Panc1 (cell line): ENCODE results near the gene ARG2. TPM values are rescaled to one million over a fixed set of nuclear protein-coding genes. Genes with fewer than 3 reads are reported as not detected.

Source experiments
- ATAC-seq: fragments of 200-7000 bp; cut with Tn5 transposase; 2 replicates; pipeline ENCODE4 v1.9.1; 2020; ENCODE audit warnings: mild to moderate bottlenecking, moderate library complexity
- BruUV-seq: library from RNA; stranded (reverse); fragments of 400-500 nt; replicated peaks from 2 replicates; lab custom pipeline; 2021; lab: Mats Ljungman, UMichigan
- CTCF ChIA-PET: fragments of 300-600 bp; sonication (Branson Sonifier 250); formaldehyde crosslinking; loops from one replicate; lab custom pipeline; 2022; ENCODE audit warnings: antibody characterized with exemption; lab: Charles Lee
- POLR2A ChIA-PET: fragments of 300-600 bp; sonication (Branson Sonifier 250); formaldehyde crosslinking; loops from one replicate; lab custom pipeline; 2022; ENCODE audit warnings: antibody characterized with exemption; lab: Charles Lee
- DNase-seq: peaks from one replicate; pipeline ENCODE4 v3.0.0-alpha.2; 2010; ENCODE audit warnings: low read depth, low spot score
- H3K27ac ChIP-seq: 2 replicates; pipeline ENCODE4 v1.5.1; 2011; ENCODE audit warnings: mild to moderate bottlenecking, low read length, inconsistent platforms
- H3K27me3 ChIP-seq: fragments of 200-500 bp; sonication (Bioruptor generic); 2 replicates; pipeline ENCODE4 v1.6.0; 2014; ENCODE audit warnings: low read length, inconsistent platforms; ENCODE audit not compliant: control insufficient read depth, insufficient read depth
- H3K36me3 ChIP-seq: fragments of 200-500 bp; sonication (Bioruptor generic); 2 replicates; pipeline ENCODE4 v1.5.1; 2014; ENCODE audit warnings: inconsistent platforms, mild to moderate bottlenecking, low read length, moderate library complexity; ENCODE audit not compliant: control insufficient read depth, insufficient read depth
- H3K4me1 ChIP-seq: 2 replicates; pipeline ENCODE4 v1.5.1; 2011; ENCODE audit warnings: inconsistent platforms, mild to moderate bottlenecking, low read length, moderate library complexity; ENCODE audit not compliant: control insufficient read depth, insufficient read depth
- H3K4me3 ChIP-seq, 2 experiments: 2 replicates each; pipeline ENCODE4 v1.5.1; 2011 to 2012; ENCODE audit warnings: low read depth in 2 of 2, low read length in 2 of 2, mild to moderate bottlenecking in 2 of 2, inconsistent platforms in 1 of 2, moderate library complexity in 1 of 2
- H3K9me3 ChIP-seq: fragments of 200-500 bp; sonication (Bioruptor generic); 2 replicates; pipeline ENCODE4 v1.5.1; 2014; ENCODE audit warnings: low read depth, mild to moderate bottlenecking, inconsistent platforms, low read length, moderate library complexity; ENCODE audit not compliant: control insufficient read depth, insufficient read depth
- CTCF ChIP-seq: fragments of 450-650 bp; IDR thresholded peaks from 2 replicates; pipeline ENCODE4 v1.5.1; 2017; ENCODE audit warnings: mild to moderate bottlenecking
- POLR2AphosphoS5 ChIP-seq: IDR thresholded peaks from 2 replicates; pipeline ENCODE4 v1.6.1; 2012; ENCODE audit warnings: mild to moderate bottlenecking, low read depth, low read length, moderate library complexity
- REST ChIP-seq, 2 experiments: IDR thresholded peaks; 2 replicates each; pipeline ENCODE4 v1.6.1; 2011 to 2012; ENCODE audit warnings: low read depth in 2 of 2, control low read depth in 1 of 2, low read length in 1 of 2, mild to moderate bottlenecking in 1 of 2, moderate library complexity in 1 of 2; ENCODE audit not compliant: insufficient read depth in 1 of 2
- SIN3A ChIP-seq: IDR thresholded peaks from 2 replicates; pipeline ENCODE4 v1.6.1; 2012; ENCODE audit warnings: low read depth, mild to moderate bottlenecking, low read length, moderate library complexity, borderline replicate concordance; ENCODE audit not compliant: insufficient read depth
- TCF7L2 ChIP-seq: IDR thresholded peaks from 2 replicates; pipeline ENCODE4 v1.6.1; 2011; ENCODE audit warnings: mild to moderate bottlenecking, low read depth, low read length, inconsistent platforms
- in situ Hi-C: cut with HindIII; loops from 2 replicates; pipeline ENCODE4 v1.10.0; 2016; ENCODE audit warnings: low sequenced_read_pairs, low pct_unique_long_range_greater_than_20kb
- intact Hi-C: fragments of 100-400 bp; cut with micrococcal nuclease; formaldehyde crosslinking; loops from one replicate; pipeline ENCODE4 v1.10.0; 2022; ENCODE audit not compliant: unreplicated experiment
- total RNA-seq: library from RNA; stranded (reverse); gene quantifications from one replicate; pipeline ENCODE4 v1.2.1, GENCODE V29; 2021; ENCODE audit not compliant: unreplicated experiment

The ARG2 gene
- total RNA-seq, 1 experiment from 2014 or later = 1.1 TPM

GRCh38 chr14:67583711-67584644, 35.7 kb upstream of the ARG2 start:
- H3K27me3 ChIP-seq = no peaks in the 10 kb centered on the region
- ATAC-seq = peak; percentile 96
- H3K4me1 ChIP-seq = no peaks in the 10 kb centered on the region
- BruUV-seq = no TSS peak
- intact Hi-C loops = loop anchor here (1.0 to 10.0 kb wide), 2 partner anchors 81 to 120 kb away; no protein-coding TSS in a partner anchor
- H3K9me3 ChIP-seq = no peaks in the 10 kb centered on the region
- H3K36me3 ChIP-seq = no peaks in the 10 kb centered on the region
- CTCF ChIA-PET = interaction anchor here (0.6 to 3.0 kb wide), 3 partner anchors 83 to 130 kb away, joined by 3 to 16 read pairs (median 5); no protein-coding TSS in a partner anchor
- TF ChIP-seq SIN3A (no peak), TCF7L2 (no peak), CTCF (peak; percentile 78)
- peak; percentile 39 for DNase-seq
- in situ Hi-C loops = no loop called here
- POLR2A ChIA-PET = no interaction called here
- no peak overlapping the region for H3K27ac ChIP-seq
- H3K4me3 ChIP-seq = no peak overlapping the region

GRCh38 chr14:67584978-67585377, 34.7 kb upstream of the ARG2 start:
- BruUV-seq = no TSS peak
- ATAC-seq (no peak), DNase-seq (no peak)
- no peak overlapping the region for H3K4me3 ChIP-seq
- no peaks in the 10 kb centered on the region for H3K4me1 ChIP-seq
- no peak for TF ChIP-seq CTCF
- intact Hi-C loops (loop anchor here (1.0 to 10.0 kb wide), 2 partner anchors 80 to 119 kb away; no protein-coding TSS in a partner anchor), in situ Hi-C loops (no loop called here)
- POLR2A ChIA-PET = no interaction called here
- H3K36me3 ChIP-seq = no peaks in the 10 kb centered on the region
- CTCF ChIA-PET = interaction anchor here (1.4 to 3.0 kb wide), 2 partner anchors 82 to 119 kb away, joined by 5 to 16 read pairs; no protein-coding TSS in a partner anchor
- no peak overlapping the region for H3K27ac ChIP-seq
- H3K27me3 ChIP-seq = no peaks in the 10 kb centered on the region
- no peaks in the 10 kb centered on the region for H3K9me3 ChIP-seq

- POLR2A ChIA-PET = no interaction called here
- Histone ChIP-seq H3K9me3 (no peaks in the 10 kb centered on the region), H3K36me3 (0 out of 2 replicates have a peak, but pooled peaks cover 2% of the 10 kb centered on the region), H3K27ac (no peak overlapping the region), H3K4me1 (no peaks in the 10 kb centered on the region), H3K4me3 (no peak overlapping the region), H3K27me3 (no peaks in the 10 kb centered on the region)
- TF ChIP-seq POLR2AphosphoS5 (no peak), REST (IDR thresholded peaks at IDR 0.05; ENCODE audit: insufficient read depth in 1 of 2, low read depth in 2 of 2, low read length in 1 of 2) (no peak), TCF7L2 (no peak), CTCF (no peak), SIN3A (no peak)
- intact Hi-C loops = loop anchor here (10.0 kb wide), 1 partner anchor 78 kb away; no protein-coding TSS in a partner anchor
- DNase-seq = no peak
- no TSS peak for BruUV-seq
- no peak for ATAC-seq
- CTCF ChIA-PET = interaction anchor here (3.0 kb wide), 1 partner anchor 118 kb away, joined by 16 read pairs; no protein-coding TSS in a partner anchor
- in situ Hi-C loops = no loop called here
Measured at GRCh38 chr14:67586369-67586768, 33.4 kb upstream of the ARG2 start.
